CD4-positive, CD25-positive, alpha-beta regulatory T cell (primary cell): ENCODE data around the gene NABP1. TPM values are rescaled to one million over a fixed set of nuclear protein-coding genes. Genes with fewer than 3 reads are reported as not detected.
A peak's percentile ranks its signal among the peaks of the same experiment; 100 is the strongest.

ENCODE experiments used
- ATAC-seq, 2 donors: fragments of 150-1000 bp; cut with Tn5 transposase; one replicate each; pipeline ENCODE4 v1.10.0; 2021; ENCODE audit warnings: low read depth in 2 of 2, moderate number of reproducible peaks in 2 of 2, moderate library complexity in 1 of 2
- DNase-seq, 3 donors: peaks; one replicate each; pipeline versions ENCODE4 v3.0.0 to v3.0.0-alpha.2; 2012 to 2022; ENCODE audit warnings: mixed read lengths in 1 of 3
- H3K27ac ChIP-seq: one replicate; pipeline ENCODE4 v1.7.0; 2013; ENCODE audit warnings: mild to moderate bottlenecking, low read length; ENCODE audit not compliant: insufficient read depth, poor library complexity, severe bottlenecking
- H3K27me3 ChIP-seq: one replicate; pipeline ENCODE4 v1.7.0; 2013; ENCODE audit warnings: low read length; ENCODE audit not compliant: control insufficient read depth, insufficient read depth
- H3K36me3 ChIP-seq: one replicate; pipeline ENCODE4 v1.7.0; 2013; ENCODE audit warnings: mild to moderate bottlenecking, low read length, moderate library complexity; ENCODE audit not compliant: control insufficient read depth, insufficient read depth
- H3K4me1 ChIP-seq: 2 replicates; pipeline ENCODE4 v1.7.0; 2013; ENCODE audit warnings: mild to moderate bottlenecking, low read length; ENCODE audit not compliant: insufficient read depth, control insufficient read depth, poor library complexity, severe bottlenecking
- H3K4me3 ChIP-seq: one replicate; pipeline ENCODE4 v1.7.0; 2013; ENCODE audit warnings: low read depth, mild to moderate bottlenecking, low read length, moderate library complexity
- H3K9me3 ChIP-seq, 2 experiments: 1 replicate in 1 of 2; 2 replicates in 1 of 2; pipeline ENCODE4 v1.7.0; 2013; ENCODE audit warnings: low read length in 2 of 2, mild to moderate bottlenecking in 1 of 2, moderate library complexity in 1 of 2; ENCODE audit not compliant: control insufficient read depth in 2 of 2
- H3K27ac Mint-ChIP-seq, 3 donors: one replicate each; pipeline ENCODE4 v1.8.0; 2020 to 2022; ENCODE audit warnings: mild to moderate bottlenecking in 3 of 3, mixed read lengths in 3 of 3, moderate library complexity in 2 of 3
- H3K27me3 Mint-ChIP-seq: one replicate; pipeline ENCODE4 v1.8.0; 2022; ENCODE audit warnings: mild to moderate bottlenecking, mixed read lengths
- H3K36me3 Mint-ChIP-seq: one replicate; pipeline ENCODE4 v1.8.0; 2020; ENCODE audit warnings: mixed read lengths
- H3K4me1 Mint-ChIP-seq, 4 donors: one replicate each; pipeline ENCODE4 v1.8.0; 2020 to 2022; ENCODE audit warnings: mixed read lengths in 4 of 4, mild to moderate bottlenecking in 1 of 4
- H3K4me3 Mint-ChIP-seq, 4 donors: one replicate each; pipeline ENCODE4 v1.8.0; 2020 to 2022; ENCODE audit warnings: mild to moderate bottlenecking in 4 of 4, mixed read lengths in 4 of 4, moderate library complexity in 3 of 4
- H3K9me3 Mint-ChIP-seq, 7 donors: one replicate each; pipeline ENCODE4 v1.8.0; 2020 to 2022; ENCODE audit warnings: mixed read lengths in 7 of 7, mild to moderate bottlenecking in 3 of 7, moderate library complexity in 2 of 7
- polyA plus RNA-seq, 4 donors: library from polyadenylated mRNA; unstranded; fragments of 300-500 nt; fragmentation: Illumina TruSeq; gene quantifications; one replicate each; pipeline ENCODE4 v1.2.3, GENCODE V29; 2021
- total RNA-seq: library from RNA; stranded (reverse); gene quantifications from one replicate; pipeline ENCODE4 v1.2.3, GENCODE V29; 2022

NABP1 gene
- total and polyA plus RNA-seq, 5 donors from 2014 or later, result 23.2 to 170 (median 26.8) TPM

DNA sequence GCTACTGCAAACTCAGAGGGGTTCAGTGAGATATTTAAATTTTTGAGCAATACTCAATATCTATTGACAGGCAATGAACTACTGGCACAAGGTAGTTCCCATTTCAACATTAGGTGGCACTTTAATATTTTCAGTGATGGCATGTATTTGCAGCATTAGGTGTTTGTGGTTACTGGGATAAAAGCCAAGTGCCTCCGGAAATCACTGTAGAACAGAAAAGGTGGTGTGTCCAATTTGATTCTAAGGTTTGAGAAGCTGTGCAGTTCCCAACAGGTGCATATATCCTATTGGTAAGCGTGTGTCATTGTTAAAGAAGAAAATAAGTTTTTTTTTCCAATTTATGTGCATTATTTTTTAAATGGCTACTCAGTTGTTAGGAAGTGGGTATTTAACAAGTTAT is 41.3 kb downstream of the NABP1 start:
- H3K4me1 ChIP-seq, result no peaks in the 10 kb centered on the region
- peaks cover 0 to 4% (median 0%) of the 10 kb centered on the region in 4 donors for H3K4me1 Mint-ChIP-seq
- no peak for DNase-seq
- H3K4me3 Mint-ChIP-seq, result no peak overlapping the region
- H3K27me3 Mint-ChIP-seq, result no peaks in the 10 kb centered on the region
- H3K27me3 ChIP-seq, result no peaks in the 10 kb centered on the region
- no peak for ATAC-seq
- H3K27ac ChIP-seq, result no peak overlapping the region
- H3K36me3 Mint-ChIP-seq, result peaks cover 21% of the 10 kb centered on the region
- H3K27ac Mint-ChIP-seq, result no peak overlapping the region
- no peaks in the 10 kb centered on the region for H3K9me3 ChIP-seq
- H3K36me3 ChIP-seq, result peaks cover 14% of the 10 kb centered on the region
- H3K4me3 ChIP-seq, result no peak overlapping the region
- H3K9me3 Mint-ChIP-seq, result peaks cover 0 to 3% (median 0%) of the 10 kb centered on the region in 7 donors

DNA sequence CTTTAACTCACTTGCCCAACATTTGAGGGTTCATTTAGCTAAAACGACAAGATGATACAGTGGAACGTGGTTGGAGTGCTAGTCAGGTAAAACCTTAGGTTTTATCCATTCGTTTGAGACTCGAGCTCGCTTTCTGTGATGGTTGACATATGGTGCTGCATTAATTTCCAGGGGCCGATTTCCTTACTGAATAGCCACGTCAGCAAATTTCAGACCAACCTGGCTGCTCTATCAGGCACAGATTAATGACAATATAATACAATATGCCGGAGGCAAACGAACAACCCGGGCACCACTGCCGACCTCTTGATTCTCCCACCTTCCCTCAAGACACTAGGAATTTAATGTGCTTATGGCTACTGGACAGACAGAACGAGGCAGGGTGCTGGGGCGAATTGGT is 42.0 kb downstream of the NABP1 start:
- Histone ChIP-seq H3K4me1 (no peaks in the 10 kb centered on the region), H3K27me3 (no peaks in the 10 kb centered on the region), H3K27ac (no peak overlapping the region), H3K36me3 (peaks cover 11% of the 10 kb centered on the region), H3K4me3 (no peak overlapping the region), H3K9me3 (no peaks in the 10 kb centered on the region)
- no peak overlapping the region for H3K4me3 Mint-ChIP-seq
- H3K9me3 Mint-ChIP-seq, result peaks cover 0 to 3% (median 0%) of the 10 kb centered on the region in 7 donors
- no peak for ATAC-seq
- peaks cover under 1% of the 10 kb centered on the region for H3K27me3 Mint-ChIP-seq
- H3K36me3 Mint-ChIP-seq, result peaks cover 18% of the 10 kb centered on the region
- peaks cover 0 to 4% (median 0%) of the 10 kb centered on the region in 4 donors for H3K4me1 Mint-ChIP-seq
- no peak overlapping the region for H3K27ac Mint-ChIP-seq
- no peak for DNase-seq

- H3K27ac Mint-ChIP-seq, result no peak overlapping the region
- Histone ChIP-seq H3K27me3 (no peaks in the 10 kb centered on the region), H3K4me1 (no peaks in the 10 kb centered on the region), H3K27ac (no peak overlapping the region), H3K4me3 (no peak overlapping the region), H3K36me3 (peaks cover under 1% of the 10 kb centered on the region), H3K9me3 (no peaks in the 10 kb centered on the region)
- peaks cover 4% of the 10 kb centered on the region for H3K27me3 Mint-ChIP-seq
- peaks cover 0 to 4% (median 0%) of the 10 kb centered on the region in 4 donors for H3K4me1 Mint-ChIP-seq
- peaks cover 0 to 3% (median 0%) of the 10 kb centered on the region in 7 donors for H3K9me3 Mint-ChIP-seq
- H3K4me3 Mint-ChIP-seq, result no peak overlapping the region
- ATAC-seq (no peak), DNase-seq (no peak)
- H3K36me3 Mint-ChIP-seq, result peaks cover 9% of the 10 kb centered on the region
Observed at GRCh38 chr2:191721331-191721730, 43.4 kb downstream of the NABP1 start.

GRCh38 chr2:191724015-191724414 is 46.1 kb downstream of the NABP1 start:
- H3K27me3 ChIP-seq, result no peaks in the 10 kb centered on the region
- H3K9me3 ChIP-seq, result no peaks in the 10 kb centered on the region
- H3K4me1 ChIP-seq, result no peaks in the 10 kb centered on the region
- Mint-ChIP-seq H3K36me3 (peaks cover 3% of the 10 kb centered on the region), H3K4me3 (no peak overlapping the region), H3K9me3 (peaks cover 0 to 3% (median 0%) of the 10 kb centered on the region in 7 donors), H3K27ac (no peak overlapping the region), H3K4me1 (peaks cover 0 to 4% (median 0%) of the 10 kb centered on the region in 4 donors), H3K27me3 (peaks cover 9% of the 10 kb centered on the region)
- H3K4me3 ChIP-seq, result no peak overlapping the region
- ATAC-seq, result no peak
- no peaks in the 10 kb centered on the region for H3K36me3 ChIP-seq
- H3K27ac ChIP-seq, result no peak overlapping the region
- no peak for DNase-seq

GRCh38 chr2:191728750-191729624 is 51.1 kb downstream of the NABP1 start:
- Mint-ChIP-seq H3K4me3 (no peak overlapping the region), H3K36me3 (no peaks in the 10 kb centered on the region), H3K27me3 (peaks cover 9% of the 10 kb centered on the region), H3K9me3 (no peaks in the 10 kb centered on the region), H3K4me1 (no peaks in the 10 kb centered on the region), H3K27ac (no peak overlapping the region)
- no peak for ATAC-seq
- Histone ChIP-seq H3K4me3 (no peak overlapping the region), H3K27ac (no peak overlapping the region), H3K36me3 (no peaks in the 10 kb centered on the region), H3K27me3 (peaks cover 27% of the 10 kb centered on the region), H3K9me3 (no peaks in the 10 kb centered on the region), H3K4me1 (no peaks in the 10 kb centered on the region)
- peak in 1 of 3 donors; percentile 25 for DNase-seq

GRCh38 chr2:191730263-191730662 is 52.3 kb downstream of the NABP1 start:
- Mint-ChIP-seq H3K9me3 (no peaks in the 10 kb centered on the region), H3K27ac (no peak overlapping the region), H3K36me3 (no peaks in the 10 kb centered on the region), H3K4me3 (no peak overlapping the region), H3K4me1 (no peaks in the 10 kb centered on the region), H3K27me3 (peaks cover 6% of the 10 kb centered on the region)
- H3K27ac ChIP-seq, result no peak overlapping the region
- no peaks in the 10 kb centered on the region for H3K36me3 ChIP-seq
- no peak overlapping the region for H3K4me3 ChIP-seq
- no peaks in the 10 kb centered on the region for H3K9me3 ChIP-seq
- no peaks in the 10 kb centered on the region for H3K4me1 ChIP-seq
- no peak for ATAC-seq
- peaks cover 27% of the 10 kb centered on the region for H3K27me3 ChIP-seq
- no peak for DNase-seq

Other genes starting within 250 kb of the NABP1 start
- gene CAVIN2, start 169.0 kb downstream of the NABP1 start, total RNA-seq, result 16.5 TPM
- not detected for gene CAVIN2, start 169.0 kb downstream of the NABP1 start, polyA plus RNA-seq